DMS79 (cell line): ENCODE measurements around the gene SLC4A4.

Source experiments
- DNase-seq: peaks from one replicate; lab custom pipeline; 2025; lab: John Stamatoyannopoulos, UW

The SLC4A4 gene

GRCh38 chr4:71473541-71474240 lies 134.9 kb downstream of the SLC4A4 start:
- DNase-seq, result no peak

GRCh38 chr4:71474731-71475130 lies 135.9 kb downstream of the SLC4A4 start:
- no peak for DNase-seq

GRCh38 chr4:71476240-71476639 lies 137.4 kb downstream of the SLC4A4 start:
- no peak for DNase-seq

GRCh38 chr4:71486550-71487343 lies 147.9 kb downstream of the SLC4A4 start:
- DNase-seq, result no peak

- DNase-seq, result no peak
These were observed 148.6 kb downstream of the SLC4A4 start for GRCh38 chr4:71487344-71487920.

- DNase-seq, result no peak
These were observed 155.7 kb downstream of the SLC4A4 start for GRCh38 chr4:71494539-71494938.

- DNase-seq, result no peak
These were observed 156.6 kb downstream of the SLC4A4 start for GRCh38 chr4:71495454-71495853.

- no peak for DNase-seq
These were observed 158.3 kb downstream of the SLC4A4 start for GRCh38 chr4:71497078-71497477.

- no peak for DNase-seq
These were observed 159.2 kb downstream of the SLC4A4 start for GRCh38 chr4:71498002-71498401.

GRCh38 chr4:71498625-71499024 lies 159.8 kb downstream of the SLC4A4 start:
- no peak for DNase-seq

GRCh38 chr4:71501992-71502391 lies 163.2 kb downstream of the SLC4A4 start:
- no peak for DNase-seq

GRCh38 chr4:71518283-71518989 lies 179.6 kb downstream of the SLC4A4 start:
- no peak for DNase-seq

GRCh38 chr4:71520308-71520707 lies 181.5 kb downstream of the SLC4A4 start:
- no peak for DNase-seq

- no peak for DNase-seq
These were observed 182.0 kb downstream of the SLC4A4 start for GRCh38 chr4:71520850-71521249.

GRCh38 chr4:71524756-71525155 lies 185.9 kb downstream of the SLC4A4 start:
- DNase-seq, result no peak

GRCh38 chr4:71526637-71527406 lies 188.0 kb downstream of the SLC4A4 start:
- no peak for DNase-seq

- DNase-seq, result no peak
These were observed 193.6 kb downstream of the SLC4A4 start for GRCh38 chr4:71532407-71532806.

GRCh38 chr4:71533121-71533520 lies 194.3 kb downstream of the SLC4A4 start:
- DNase-seq, result no peak

GRCh38 chr4:71537551-71538065 lies 198.8 kb downstream of the SLC4A4 start:
- DNase-seq, result no peak

GRCh38 chr4:71538528-71538927 lies 199.7 kb downstream of the SLC4A4 start:
- DNase-seq, result no peak

- DNase-seq, result no peak
These were observed 202.0 kb downstream of the SLC4A4 start for GRCh38 chr4:71540749-71541269.
